ENCODE data around the gene FMNL2.

Gene FMNL2

GRCh38 chr2:152344579-152345195 lies 9.7 kb downstream of the FMNL2 start:
- Histone ChIP-seq H3K9ac (ENCODE audit: low read depth, low read length) (no peak overlapping the region), H3K79me2 (ENCODE audit: insufficient read depth, low read length) (no peaks in the 10 kb centered on the region), H2AFZ (ENCODE audit: low read depth, low read length) (no peak overlapping the region), H3K27me3 (ENCODE audit: insufficient read depth, low read length, poor library complexity) (no peaks in the 10 kb centered on the region), H3K4me1 (ENCODE audit: insufficient read depth, low read length) (no peaks in the 10 kb centered on the region), H4K20me1 (ENCODE audit: insufficient read depth, low read length) (no peaks in the 10 kb centered on the region), H3K9me3 (ENCODE audit: insufficient read depth, low read length, severe bottlenecking) (no peaks in the 10 kb centered on the region), H3K4me3 (ENCODE audit: low read depth in 1 of 2, low read length in 2 of 2) (no peak overlapping the region), H3K4me2 (ENCODE audit: insufficient read depth, low read length) (no peak overlapping the region), H3K36me3 (ENCODE audit: insufficient read depth, low read length) (no peaks in the 10 kb centered on the region), H3K27ac (ENCODE audit: low read length) (no peak overlapping the region)
- ATAC-seq (ENCODE audit: insufficient read depth, low read depth), result no peak
- TF ChIP-seq EZH2 (IDR thresholded peaks at IDR 0.05; ENCODE audit: borderline replicate concordance, low read depth, low read length, severe bottlenecking) (no peak), CTCF (IDR thresholded peaks at IDR 0.05; ENCODE audit: borderline replicate concordance, extremely low read depth, low read length, poor library complexity, severe bottlenecking) (no peak)
- no peak for DNase-seq

GRCh38 chr2:152347076-152347475 lies 12.1 kb downstream of the FMNL2 start:
- H2AFZ ChIP-seq (ENCODE audit: low read depth, low read length), result no peak overlapping the region
- no peaks in the 10 kb centered on the region for H3K9me3 ChIP-seq (ENCODE audit: insufficient read depth, low read length, severe bottlenecking)
- H3K27ac ChIP-seq (ENCODE audit: low read length), result no peak overlapping the region
- H3K4me1 ChIP-seq (ENCODE audit: insufficient read depth, low read length), result no peaks in the 10 kb centered on the region
- ATAC-seq (ENCODE audit: insufficient read depth, low read depth) (no peak), DNase-seq (no peak)
- H3K36me3 ChIP-seq (ENCODE audit: insufficient read depth, low read length), result no peaks in the 10 kb centered on the region
- no peak overlapping the region for H3K4me3 ChIP-seq (ENCODE audit: low read depth in 1 of 2, low read length in 2 of 2)
- H3K9ac ChIP-seq (ENCODE audit: low read depth, low read length), result no peak overlapping the region
- H3K27me3 ChIP-seq (ENCODE audit: insufficient read depth, low read length, poor library complexity), result no peaks in the 10 kb centered on the region
- H4K20me1 ChIP-seq (ENCODE audit: insufficient read depth, low read length), result no peaks in the 10 kb centered on the region
- TF ChIP-seq EZH2 (IDR thresholded peaks at IDR 0.05; ENCODE audit: borderline replicate concordance, low read depth, low read length, severe bottlenecking), result no peak
- TF ChIP-seq CTCF (IDR thresholded peaks at IDR 0.05; ENCODE audit: borderline replicate concordance, extremely low read depth, low read length, poor library complexity, severe bottlenecking), result no peak
- H3K4me2 ChIP-seq (ENCODE audit: insufficient read depth, low read length), result no peak overlapping the region
- H3K79me2 ChIP-seq (ENCODE audit: insufficient read depth, low read length), result no peaks in the 10 kb centered on the region

- Histone ChIP-seq H3K36me3 (ENCODE audit: insufficient read depth, low read length) (no peaks in the 10 kb centered on the region), H3K79me2 (ENCODE audit: insufficient read depth, low read length) (no peaks in the 10 kb centered on the region), H2AFZ (ENCODE audit: low read depth, low read length) (no peak overlapping the region), H3K4me1 (ENCODE audit: insufficient read depth, low read length) (no peaks in the 10 kb centered on the region), H3K9ac (ENCODE audit: low read depth, low read length) (no peak overlapping the region), H3K9me3 (ENCODE audit: insufficient read depth, low read length, severe bottlenecking) (no peaks in the 10 kb centered on the region), H3K4me2 (ENCODE audit: insufficient read depth, low read length) (no peak overlapping the region), H3K27me3 (ENCODE audit: insufficient read depth, low read length, poor library complexity) (no peaks in the 10 kb centered on the region), H3K4me3 (ENCODE audit: low read depth in 1 of 2, low read length in 2 of 2) (no peak overlapping the region), H4K20me1 (ENCODE audit: insufficient read depth, low read length) (no peaks in the 10 kb centered on the region), H3K27ac (ENCODE audit: low read length) (no peak overlapping the region)
- DNase-seq, result no peak
- no peak for ATAC-seq (ENCODE audit: insufficient read depth, low read depth)
- TF ChIP-seq CTCF (IDR thresholded peaks at IDR 0.05; ENCODE audit: borderline replicate concordance, extremely low read depth, low read length, poor library complexity, severe bottlenecking), result no peak
- TF ChIP-seq EZH2 (IDR thresholded peaks at IDR 0.05; ENCODE audit: borderline replicate concordance, low read depth, low read length, severe bottlenecking), result no peak
Measured at GRCh38 chr2:152348388-152348787, 13.4 kb downstream of the FMNL2 start.
